HG03135 (cell line): ENCODE data around the gene STXBP6.
"Not testable (repeated sequence)": the region's sequence is repeated elsewhere in the genome, so short reads cannot be mapped to it uniquely, and the experiment has no call there.

Experiments
- ATAC-seq: cut with Tn5 transposase; IDR thresholded peaks from one replicate; pipeline ENCODE4 v1.9.1; 2021; ENCODE audit warnings: mild to moderate bottlenecking, moderate library complexity; ENCODE audit not compliant: unreplicated experiment

STXBP6 gene

GRCh38 chr14:24990050-24990449 is 59.9 kb downstream of the STXBP6 start:
- ATAC-seq: no peak

GRCh38 chr14:24988760-24989159 is 61.2 kb downstream of the STXBP6 start:
- ATAC-seq: no peak

- ATAC-seq: no peak
Measured at GRCh38 chr14:24986206-24986893, 63.6 kb downstream of the STXBP6 start.

- ATAC-seq: no peak
Measured at GRCh38 chr14:24984846-24985589, 64.9 kb downstream of the STXBP6 start.

- ATAC-seq: no peak
Measured at GRCh38 chr14:24982472-24983155, 67.3 kb downstream of the STXBP6 start.

GRCh38 chr14:24979725-24980239 is 70.2 kb downstream of the STXBP6 start:
- ATAC-seq: peak; percentile 42

- ATAC-seq: peak; percentile 82
Measured at GRCh38 chr14:24978862-24979724, 70.9 kb downstream of the STXBP6 start.

- no peak for ATAC-seq
Measured at GRCh38 chr14:24976602-24977001, 73.3 kb downstream of the STXBP6 start.

GRCh38 chr14:24975393-24975792 is 74.6 kb downstream of the STXBP6 start:
- no peak for ATAC-seq

GRCh38 chr14:24974591-24975374 is 75.2 kb downstream of the STXBP6 start:
- ATAC-seq: no peak

- ATAC-seq: no peak
Measured at GRCh38 chr14:24972844-24973243, 77.1 kb downstream of the STXBP6 start.

GRCh38 chr14:24971255-24971654 is 78.7 kb downstream of the STXBP6 start:
- no peak for ATAC-seq

- ATAC-seq: no peak
Measured at GRCh38 chr14:24966579-24966964, 83.4 kb downstream of the STXBP6 start.

GRCh38 chr14:24965934-24966578 is 83.9 kb downstream of the STXBP6 start:
- ATAC-seq: no peak

GRCh38 chr14:24965578-24965933 is 84.4 kb downstream of the STXBP6 start:
- ATAC-seq: no peak

- ATAC-seq: no peak
Measured at GRCh38 chr14:24964591-24964990, 85.4 kb downstream of the STXBP6 start.

GRCh38 chr14:24964048-24964447 is 85.9 kb downstream of the STXBP6 start:
- no peak for ATAC-seq

- not testable (repeated sequence) for ATAC-seq
Measured at GRCh38 chr14:24962118-24962517, 87.8 kb downstream of the STXBP6 start.

- ATAC-seq: no peak
Measured at GRCh38 chr14:24960816-24961215, 89.1 kb downstream of the STXBP6 start.
